NOMO-1 (cell line): ENCODE data around the gene BMAL1.
"Not testable (repeated sequence)": the region's sequence is repeated elsewhere in the genome, so short reads cannot be mapped to it uniquely, and the experiment has no call there.

Experiments used
- DNase-seq, 2 experiments: peaks; one replicate each; lab custom pipeline; 2025; ENCODE audit not compliant: unreplicated experiment in 2 of 2; lab: John Stamatoyannopoulos, UW

BMAL1 gene

DNA sequence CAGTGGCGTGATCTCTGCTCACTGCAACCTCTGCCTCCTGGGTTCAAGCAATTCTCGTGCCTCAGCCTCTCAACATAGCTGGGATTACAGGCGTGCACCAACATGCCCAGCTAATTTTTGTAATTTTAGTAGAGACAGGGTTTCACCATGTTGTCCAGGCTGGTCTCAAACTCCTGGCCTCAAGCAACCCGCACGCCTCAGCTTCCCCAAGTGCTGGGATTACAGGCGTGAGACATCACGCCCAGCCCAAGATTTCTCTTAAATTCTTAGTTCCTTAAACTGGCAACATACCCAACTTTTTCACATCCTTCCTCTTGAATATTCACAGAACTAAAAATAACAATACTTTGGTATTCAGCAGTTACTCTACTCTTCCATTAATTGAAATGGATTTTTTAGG lies 159.2 kb downstream of the BMAL1 start:
- DNase-seq, result not testable (repeated sequence)
